ENCODE data around the gene IGSF9B. TPM values are rescaled to one million over a fixed set of nuclear protein-coding genes. Genes with fewer than 3 reads are reported as not detected.
A peak's percentile ranks its signal among the peaks of the same experiment; 100 is the strongest.

Gene IGSF9B
- total RNA-seq, 1 experiment from 2014 or later = 2.2 TPM

DNA sequence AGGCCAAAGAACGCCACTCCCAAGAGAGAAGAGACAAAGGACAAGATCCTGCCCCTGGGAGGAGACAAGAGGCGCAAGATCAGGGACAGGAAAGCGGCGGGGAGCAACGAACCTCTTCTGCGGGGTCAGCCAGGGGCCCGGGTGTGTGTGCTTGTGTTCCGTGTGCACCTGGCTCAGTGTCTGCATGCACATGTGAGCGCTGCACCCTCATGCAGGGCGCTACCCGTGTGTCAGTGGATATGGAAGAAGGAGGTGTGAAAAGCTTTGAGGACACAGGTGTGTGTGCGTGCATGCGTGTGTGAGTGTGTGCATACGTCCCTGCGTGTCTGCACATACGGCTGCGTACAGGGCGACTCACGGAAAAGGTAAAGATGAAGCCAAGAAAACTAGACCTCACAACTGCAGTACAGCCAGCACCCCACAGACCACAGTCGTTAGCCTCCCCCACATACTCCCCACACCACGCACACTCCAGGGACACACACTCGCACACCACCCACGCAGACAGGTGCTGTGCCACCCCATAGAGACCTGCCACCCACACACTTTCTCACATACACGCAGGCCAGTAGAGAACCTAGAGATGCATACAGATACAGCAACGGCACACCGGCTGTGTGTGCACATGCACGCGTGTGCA, 11.0 kb upstream of the IGSF9B start:
- Histone ChIP-seq H3K36me3 (ENCODE audit: control insufficient read depth, insufficient read depth, low read length) (no peaks in the 10 kb centered on the region), H3K9me3 (ENCODE audit: control insufficient read depth, insufficient read depth, low read depth, low read length) (no peaks in the 10 kb centered on the region), H3K27me3 (ENCODE audit: control insufficient read depth, insufficient read depth, low read length) (peaks cover 25% of the 10 kb centered on the region), H3K27ac (ENCODE audit: low read length) (no peak overlapping the region), H3K4me3 (ENCODE audit: low read depth in 2 of 2, low read length in 2 of 2) (no peak overlapping the region), H3K4me1 (ENCODE audit: control insufficient read depth, insufficient read depth, low read length) (no peaks in the 10 kb centered on the region; the same call in 1 of the 2 replicates)
- BruUV-seq (replicated peaks) = no TSS peak
- ATAC-seq (no peak), DNase-seq (ENCODE audit: low read depth, low spot score) (no peak)
- no peak for TF ChIP-seq SIN3A (IDR thresholded peaks at IDR 0.05; ENCODE audit: borderline replicate concordance, insufficient read depth, low read depth, low read length)
- no peak for TF ChIP-seq REST (IDR thresholded peaks at IDR 0.05; ENCODE audit: insufficient read depth in 1 of 2, low read depth in 2 of 2, low read length in 1 of 2)
- no peak for TF ChIP-seq TCF7L2 (IDR thresholded peaks at IDR 0.05; ENCODE audit: low read depth, low read length)
- no peak for TF ChIP-seq POLR2AphosphoS5 (IDR thresholded peaks at IDR 0.05; ENCODE audit: low read depth, low read length)
- ChIA-PET POLR2A (no interaction called here), CTCF (no interaction called here)
- intact Hi-C loops (cut with micrococcal nuclease; ENCODE audit: unreplicated experiment) = no loop called here
- in situ Hi-C loops (cut with HindIII; ENCODE audit: low pct_unique_long_range_greater_than_20kb, low sequenced_read_pairs) = no loop called here

- Histone ChIP-seq H3K36me3 (ENCODE audit: control insufficient read depth, insufficient read depth, low read length) (no peaks in the 10 kb centered on the region), H3K9me3 (ENCODE audit: control insufficient read depth, insufficient read depth, low read depth, low read length) (no peaks in the 10 kb centered on the region), H3K27ac (ENCODE audit: low read length) (no peak overlapping the region), H3K27me3 (ENCODE audit: control insufficient read depth, insufficient read depth, low read length) (peaks cover 20% of the 10 kb centered on the region), H3K4me1 (ENCODE audit: control insufficient read depth, insufficient read depth, low read length) (no peaks in the 10 kb centered on the region; the same call in 1 of the 2 replicates), H3K4me3 (ENCODE audit: low read depth in 2 of 2, low read length in 2 of 2) (no peak overlapping the region)
- POLR2A ChIA-PET = interaction anchor here (0.5 kb wide), 1 partner anchor 28 kb away, joined by 3 read pairs; no protein-coding TSS in a partner anchor
- CTCF ChIA-PET = no interaction called here
- ATAC-seq = peak; percentile 67
- intact Hi-C loops (cut with micrococcal nuclease; ENCODE audit: unreplicated experiment) = no loop called here
- in situ Hi-C loops (cut with HindIII; ENCODE audit: low pct_unique_long_range_greater_than_20kb, low sequenced_read_pairs) = no loop called here
- no TSS peak for BruUV-seq (replicated peaks)
- DNase-seq (ENCODE audit: low read depth, low spot score) = no peak
- TF ChIP-seq, protein P1, sequence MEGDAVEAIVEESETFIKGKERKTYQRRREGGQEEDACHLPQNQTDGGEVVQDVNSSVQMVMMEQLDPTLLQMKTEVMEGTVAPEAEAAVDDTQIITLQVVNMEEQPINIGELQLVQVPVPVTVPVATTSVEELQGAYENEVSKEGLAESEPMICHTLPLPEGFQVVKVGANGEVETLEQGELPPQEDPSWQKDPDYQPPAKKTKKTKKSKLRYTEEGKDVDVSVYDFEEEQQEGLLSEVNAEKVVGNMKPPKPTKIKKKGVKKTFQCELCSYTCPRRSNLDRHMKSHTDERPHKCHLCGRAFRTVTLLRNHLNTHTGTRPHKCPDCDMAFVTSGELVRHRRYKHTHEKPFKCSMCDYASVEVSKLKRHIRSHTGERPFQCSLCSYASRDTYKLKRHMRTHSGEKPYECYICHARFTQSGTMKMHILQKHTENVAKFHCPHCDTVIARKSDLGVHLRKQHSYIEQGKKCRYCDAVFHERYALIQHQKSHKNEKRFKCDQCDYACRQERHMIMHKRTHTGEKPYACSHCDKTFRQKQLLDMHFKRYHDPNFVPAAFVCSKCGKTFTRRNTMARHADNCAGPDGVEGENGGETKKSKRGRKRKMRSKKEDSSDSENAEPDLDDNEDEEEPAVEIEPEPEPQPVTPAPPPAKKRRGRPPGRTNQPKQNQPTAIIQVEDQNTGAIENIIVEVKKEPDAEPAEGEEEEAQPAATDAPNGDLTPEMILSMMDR (IDR thresholded peaks at IDR 0.05) = peak; percentile 87; the same call in 1 of the 2 replicates
- no peak for TF ChIP-seq POLR2AphosphoS5 (IDR thresholded peaks at IDR 0.05; ENCODE audit: low read depth, low read length)
- TF ChIP-seq SIN3A (IDR thresholded peaks at IDR 0.05; ENCODE audit: borderline replicate concordance, insufficient read depth, low read depth, low read length) = no peak
- no peak for TF ChIP-seq TCF7L2 (IDR thresholded peaks at IDR 0.05; ENCODE audit: low read depth, low read length)
- no peak for TF ChIP-seq REST (IDR thresholded peaks at IDR 0.05; ENCODE audit: insufficient read depth in 1 of 2, low read depth in 2 of 2, low read length in 1 of 2)
Observed at GRCh38 chr11:133966921-133967598, 10.3 kb upstream of the IGSF9B start.

Measured in Panc1 (cell line).